OCI-LY3 (cell line): ENCODE measurements around the gene UPB1.

Source experiments
- H2AFZ ChIP-seq: fragments of 200-600, 300-600 bp; shearing (Covaris generic); 2 replicates; pipeline ENCODE4 v1.6.0; 2014; ENCODE audit warnings: antibody characterized with exemption, low read depth, low read length
- H3K27ac ChIP-seq: fragments of 200-600, 300-600 bp; sonication (generic); 2 replicates; pipeline ENCODE4 v1.5.1; 2014; ENCODE audit warnings: mild to moderate bottlenecking, low read length, moderate library complexity, mixed read lengths
- H3K27me3 ChIP-seq: fragments of 200-600, 300-600 bp; sonication (generic); 2 replicates; pipeline ENCODE4 v1.6.1; 2014; ENCODE audit warnings: low read depth, low read length, mixed read lengths
- H3K36me3 ChIP-seq: fragments of 200-600, 300-600 bp; sonication (generic); replicated peaks from 2 replicates; pipeline ENCODE3; 2014; ENCODE audit warnings: low read depth, low read length, mixed read lengths
- H3K4me1 ChIP-seq: fragments of 300-600, 200-600 bp; sonication (generic); 2 replicates; pipeline ENCODE4 v1.6.1; 2014; ENCODE audit warnings: low read length, mixed read lengths
- H3K4me2 ChIP-seq: fragments of 200-600, 300-600 bp; sonication (generic); 2 replicates; pipeline ENCODE4 v1.6.1; 2014; ENCODE audit warnings: low read length, mixed read lengths
- H3K4me3 ChIP-seq: fragments of 300-600, 200-600 bp; sonication (generic); 2 replicates; pipeline ENCODE4 v1.5.1; 2014; ENCODE audit warnings: antibody characterized with exemption, mild to moderate bottlenecking, low read length, moderate library complexity
- H3K79me2 ChIP-seq: fragments of 300-600, 200-600 bp; shearing (Covaris generic); 2 replicates; pipeline ENCODE4 v1.6.1; 2014; ENCODE audit warnings: mild to moderate bottlenecking, low read length, mixed read lengths
- H3K9ac ChIP-seq: fragments of 300-600, 200-600 bp; shearing (Covaris generic); 2 replicates; pipeline ENCODE4 v1.6.0; 2014; ENCODE audit warnings: mild to moderate bottlenecking, low read length, moderate library complexity
- H3K9me3 ChIP-seq: fragments of 200-600, 300-600 bp; shearing (Covaris generic); 2 replicates; pipeline ENCODE4 v1.6.1; 2014; ENCODE audit warnings: low read length, mixed read lengths; ENCODE audit not compliant: insufficient read depth
- H4K20me1 ChIP-seq: fragments of 200-600, 300-600 bp; sonication (generic); 2 replicates; pipeline ENCODE4 v1.6.1; 2016; ENCODE audit warnings: low read length, mixed read lengths; ENCODE audit not compliant: insufficient read depth
- EZH2phosphoT487 ChIP-seq: fragments of 200-600 bp; shearing (Covaris generic); IDR thresholded peaks from 2 replicates; pipeline ENCODE4 v1.6.1; 2018; ENCODE audit warnings: antibody characterized with exemption, mixed run types, low read depth
- TF ChIP-seq, protein P1 (sequence below): fragments of 200-600, 300-600 bp; sonication (generic); IDR thresholded peaks from 2 replicates; pipeline ENCODE4 v1.5.1; 2014; ENCODE audit warnings: antibody characterized with exemption, low read length, low read depth

The UPB1 gene

DNA sequence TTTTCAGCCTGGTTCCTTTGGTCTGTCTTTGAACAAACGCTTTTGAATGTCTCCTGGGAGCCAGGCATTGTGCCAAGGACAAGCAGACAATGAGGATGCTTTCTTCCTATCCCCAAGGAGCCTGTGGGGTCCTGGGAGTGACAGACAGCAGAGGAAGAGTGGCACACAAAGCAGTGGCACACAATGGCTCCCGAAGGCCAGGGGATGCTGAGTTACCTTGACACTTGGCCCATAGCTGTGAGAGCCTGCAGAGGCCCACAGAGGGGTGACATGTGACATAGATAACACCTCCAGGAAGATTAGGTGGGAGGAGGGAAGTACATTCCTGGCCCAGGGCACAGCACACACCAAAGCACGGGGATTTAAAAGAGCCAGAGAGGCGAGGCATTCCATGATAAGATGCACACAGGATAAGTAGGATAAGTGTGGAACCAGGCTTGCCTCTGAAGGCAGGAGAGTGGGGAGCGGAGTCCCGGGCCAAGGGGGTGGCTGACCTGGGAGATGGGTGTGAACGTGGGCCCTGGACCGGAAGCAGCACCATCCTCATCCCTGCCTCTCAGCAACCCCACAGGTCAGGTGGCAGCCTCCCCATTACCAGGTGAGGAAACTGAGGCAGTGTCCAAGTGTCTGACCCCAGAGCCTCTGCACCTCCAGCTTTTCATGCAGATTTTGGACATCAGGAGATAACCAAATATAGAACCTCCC lies 6.3 kb downstream of the UPB1 start:
- no peak overlapping the region for H3K27ac ChIP-seq
- TF ChIP-seq, protein P1, sequence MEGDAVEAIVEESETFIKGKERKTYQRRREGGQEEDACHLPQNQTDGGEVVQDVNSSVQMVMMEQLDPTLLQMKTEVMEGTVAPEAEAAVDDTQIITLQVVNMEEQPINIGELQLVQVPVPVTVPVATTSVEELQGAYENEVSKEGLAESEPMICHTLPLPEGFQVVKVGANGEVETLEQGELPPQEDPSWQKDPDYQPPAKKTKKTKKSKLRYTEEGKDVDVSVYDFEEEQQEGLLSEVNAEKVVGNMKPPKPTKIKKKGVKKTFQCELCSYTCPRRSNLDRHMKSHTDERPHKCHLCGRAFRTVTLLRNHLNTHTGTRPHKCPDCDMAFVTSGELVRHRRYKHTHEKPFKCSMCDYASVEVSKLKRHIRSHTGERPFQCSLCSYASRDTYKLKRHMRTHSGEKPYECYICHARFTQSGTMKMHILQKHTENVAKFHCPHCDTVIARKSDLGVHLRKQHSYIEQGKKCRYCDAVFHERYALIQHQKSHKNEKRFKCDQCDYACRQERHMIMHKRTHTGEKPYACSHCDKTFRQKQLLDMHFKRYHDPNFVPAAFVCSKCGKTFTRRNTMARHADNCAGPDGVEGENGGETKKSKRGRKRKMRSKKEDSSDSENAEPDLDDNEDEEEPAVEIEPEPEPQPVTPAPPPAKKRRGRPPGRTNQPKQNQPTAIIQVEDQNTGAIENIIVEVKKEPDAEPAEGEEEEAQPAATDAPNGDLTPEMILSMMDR, result no peak
- TF ChIP-seq EZH2phosphoT487, result no peak
- H3K9ac ChIP-seq, result no peak overlapping the region
- H3K27me3 ChIP-seq, result 0 out of 2 replicates have a peak, but pooled peaks cover 8% of the 10 kb centered on the region
- no peak overlapping the region for H3K4me3 ChIP-seq
- no peaks in the 10 kb centered on the region for H4K20me1 ChIP-seq
- no peaks in the 10 kb centered on the region for H3K36me3 ChIP-seq
- no peaks in the 10 kb centered on the region for H3K79me2 ChIP-seq
- H3K4me2 ChIP-seq, result no peak overlapping the region
- no peaks in the 10 kb centered on the region for H3K9me3 ChIP-seq
- peaks cover 16% of the 10 kb centered on the region for H3K4me1 ChIP-seq
- no peak overlapping the region for H2AFZ ChIP-seq

DNA sequence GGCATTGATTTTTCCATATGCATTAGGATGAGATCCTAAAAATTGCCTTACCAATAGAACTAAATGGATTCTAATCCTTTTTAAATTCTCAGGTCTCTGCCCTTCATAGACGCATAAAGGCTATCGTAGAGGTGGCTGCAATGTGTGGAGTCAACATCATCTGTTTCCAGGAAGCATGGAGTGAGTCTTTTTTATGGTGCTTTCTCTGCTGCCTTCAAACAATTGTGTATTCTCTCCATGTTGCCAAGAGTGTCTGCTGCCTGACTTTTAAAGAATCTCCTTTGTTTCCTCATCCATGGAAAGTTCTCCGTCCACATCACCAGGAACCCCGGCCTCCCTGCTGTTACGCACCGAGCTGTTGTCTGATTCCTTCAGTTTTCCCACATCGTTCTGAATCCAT lies 6.9 kb downstream of the UPB1 start:
- Histone ChIP-seq H3K36me3 (no peaks in the 10 kb centered on the region), H3K27ac (no peak overlapping the region), H3K27me3 (0 out of 2 replicates have a peak, but pooled peaks cover 8% of the 10 kb centered on the region), H3K9ac (no peak overlapping the region), H3K4me2 (no peak overlapping the region), H3K79me2 (no peaks in the 10 kb centered on the region), H4K20me1 (no peaks in the 10 kb centered on the region), H3K4me3 (no peak overlapping the region), H3K4me1 (peaks cover 21% of the 10 kb centered on the region), H3K9me3 (no peaks in the 10 kb centered on the region), H2AFZ (no peak overlapping the region)
- TF ChIP-seq EZH2phosphoT487, result no peak
- TF ChIP-seq, protein P1, result no peak

DNA sequence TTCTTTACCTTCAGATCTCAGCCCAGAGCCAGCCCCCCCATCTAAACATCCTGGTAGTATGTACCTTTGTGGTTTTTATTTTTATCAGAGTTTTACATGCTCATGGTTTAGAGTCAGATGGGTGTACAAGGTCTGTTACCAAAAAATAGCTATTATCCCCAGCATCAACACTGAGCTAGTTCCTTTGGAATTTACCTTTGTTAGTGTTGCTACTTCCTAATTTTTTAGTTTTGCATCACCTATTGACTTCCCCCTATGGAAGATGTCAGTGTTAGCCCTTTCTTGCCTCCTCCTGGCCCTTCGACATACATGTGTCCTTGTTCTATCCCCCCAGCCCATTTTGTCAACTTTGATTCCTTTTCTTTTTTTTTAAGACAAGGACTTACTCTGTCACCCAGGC lies 7.4 kb downstream of the UPB1 start:
- Histone ChIP-seq H3K9me3 (no peaks in the 10 kb centered on the region), H3K27me3 (0 out of 2 replicates have a peak, but pooled peaks cover 8% of the 10 kb centered on the region), H3K27ac (no peak overlapping the region), H4K20me1 (no peaks in the 10 kb centered on the region), H3K9ac (no peak overlapping the region), H3K36me3 (no peaks in the 10 kb centered on the region), H3K79me2 (no peaks in the 10 kb centered on the region), H2AFZ (no peak overlapping the region), H3K4me1 (peaks cover 26% of the 10 kb centered on the region), H3K4me3 (no peak overlapping the region), H3K4me2 (peak overlapping the region; percentile 31)
- TF ChIP-seq, protein P1, result no peak
- no peak for TF ChIP-seq EZH2phosphoT487

DNA sequence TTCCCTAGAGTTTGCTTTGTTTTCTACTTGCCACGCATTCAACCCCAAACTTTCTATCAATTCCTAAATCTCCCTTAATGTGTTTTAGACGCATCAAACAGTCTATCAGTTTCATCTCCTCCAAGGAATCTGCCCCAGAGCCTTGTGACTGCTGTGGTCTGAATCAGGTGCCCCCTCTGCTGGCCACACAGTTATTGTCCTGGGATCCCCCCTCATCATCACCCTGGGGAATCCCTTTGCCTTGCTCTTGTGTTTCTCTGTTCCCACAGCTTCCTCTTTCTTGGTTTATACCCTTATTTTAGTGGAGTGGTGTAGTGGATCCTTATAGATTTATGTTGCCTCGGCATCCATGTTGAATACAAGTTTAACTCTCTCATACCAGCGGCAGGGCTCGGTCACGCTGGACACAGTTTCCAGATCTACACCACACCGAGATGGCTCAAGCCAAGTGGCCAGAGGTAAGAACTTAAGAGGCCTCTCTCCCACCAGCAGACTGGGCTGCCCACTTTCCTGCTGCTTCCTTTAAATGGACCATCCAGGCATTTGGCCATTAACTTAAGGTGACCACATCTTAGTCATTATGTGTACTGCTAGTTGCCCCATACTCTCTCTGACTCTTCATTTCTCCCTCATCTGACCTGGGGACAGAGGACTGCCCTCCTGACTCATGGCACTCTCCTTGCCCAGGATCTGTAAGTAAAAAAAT lies 8.2 kb downstream of the UPB1 start:
- Histone ChIP-seq H3K9ac (no peak overlapping the region), H4K20me1 (no peaks in the 10 kb centered on the region), H3K36me3 (no peaks in the 10 kb centered on the region), H3K79me2 (no peaks in the 10 kb centered on the region), H3K4me1 (peaks cover 26% of the 10 kb centered on the region), H3K27ac (no peak overlapping the region), H3K4me3 (no peak overlapping the region), H2AFZ (no peak overlapping the region), H3K27me3 (0 out of 2 replicates have a peak, but pooled peaks cover 8% of the 10 kb centered on the region), H3K4me2 (peak overlapping the region; percentile 31), H3K9me3 (no peaks in the 10 kb centered on the region)
- no peak for TF ChIP-seq EZH2phosphoT487
- TF ChIP-seq, protein P1, result peak; percentile 88
